GM12892 (cell line): Measurements from ENCODE around the gene SLC25A27.

Experiments used
- POLR2A ChIP-seq: IDR thresholded peaks from 2 replicates; pipeline ENCODE4 v1.6.1; 2011; ENCODE audit warnings: low read depth, low read length, control low read depth
- POLR2AphosphoS5 ChIP-seq: IDR thresholded peaks from 2 replicates; pipeline ENCODE4 v1.6.1; 2011; ENCODE audit warnings: low read depth, low read length, control low read depth
- TAF1 ChIP-seq: IDR thresholded peaks from 2 replicates; pipeline ENCODE4 v1.6.1; 2011; ENCODE audit warnings: low read depth, mild to moderate bottlenecking, control low read depth, low read length, borderline replicate concordance

DNA sequence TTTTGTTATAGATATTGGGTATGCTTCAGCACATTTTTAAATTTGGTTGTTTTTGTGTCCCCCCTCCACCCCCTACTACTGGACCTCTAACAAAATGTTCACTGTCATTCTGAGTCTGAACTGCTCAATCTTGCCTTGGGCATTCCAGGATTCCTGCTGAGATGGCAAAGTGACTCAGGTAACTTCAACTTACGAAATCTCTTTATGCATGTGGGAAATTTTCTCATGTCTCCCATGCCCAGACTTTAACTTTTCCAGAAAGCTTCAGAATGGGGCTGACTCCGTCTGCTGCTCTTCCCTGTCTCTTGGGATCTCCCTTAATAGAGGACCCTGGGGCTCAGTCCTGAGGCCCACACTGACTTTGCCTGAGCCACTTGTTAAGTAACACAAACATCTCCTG lies 14.1 kb upstream of the SLC25A27 start:
- TF ChIP-seq POLR2A (no peak), POLR2AphosphoS5 (no peak), TAF1 (no peak)
